ENCODE results near the gene CHST15.

DNA sequence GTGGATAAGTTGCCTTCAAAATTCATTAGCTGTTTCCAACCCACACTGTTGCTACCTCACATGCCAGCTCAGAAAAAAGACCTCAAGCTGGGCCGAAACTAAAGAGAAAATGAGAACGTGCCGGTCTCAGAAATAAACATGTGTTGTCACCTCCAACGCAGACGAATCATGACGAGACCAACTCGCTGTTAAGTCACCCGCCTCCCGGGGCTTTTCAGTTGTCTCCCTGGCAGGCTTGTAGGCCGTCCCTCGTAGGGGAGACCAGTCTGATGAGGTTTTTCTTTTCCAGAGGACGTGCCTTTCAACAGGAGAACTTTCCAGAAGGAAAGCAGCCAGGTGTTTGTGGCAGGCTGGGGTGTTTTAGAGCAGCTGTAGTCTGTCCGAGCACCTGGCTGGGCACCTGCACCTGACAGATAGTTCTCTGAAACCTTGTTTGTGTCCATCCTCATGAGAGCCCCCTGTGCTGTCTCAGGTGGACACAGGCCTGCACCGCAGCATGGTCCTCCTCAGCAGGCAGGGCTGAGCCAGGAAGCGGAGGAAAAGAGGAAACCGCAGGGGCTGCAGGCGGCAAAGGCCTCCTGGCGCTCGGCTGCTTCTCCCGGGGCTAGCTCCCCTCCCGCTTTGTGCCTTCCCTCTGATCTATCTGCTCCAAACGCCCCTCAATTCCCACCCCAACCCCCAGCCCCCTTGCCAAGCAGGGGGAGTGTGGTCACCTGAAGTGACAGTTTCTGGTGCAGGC, 78.8 kb downstream of the CHST15 start:
- no peak for TF ChIP-seq CTCF (IDR thresholded peaks at IDR 0.05)
- no peak for TF ChIP-seq POLR2A (IDR thresholded peaks at IDR 0.05)
